Esophagus squamous epithelium (tissue), 5 donors: ENCODE results near the gene TMEM116. TPM values are rescaled to one million over a fixed set of nuclear protein-coding genes. Genes with fewer than 3 reads are reported as not detected.

ENCODE experiments used
- DNase-seq: peaks from one replicate; lab custom pipeline; 2025; lab: John Stamatoyannopoulos, UW
- H3K27ac ChIP-seq, 4 donors: fragments of 200-600 bp; sonication (generic); one replicate each; pipeline ENCODE4 v1.5.1; 2016 to 2019; ENCODE audit warnings: mild to moderate bottlenecking in 1 of 4
- H3K27me3 ChIP-seq, 4 donors: fragments of 200-600 bp; sonication (generic); 1 replicate in 3 of 4; 2 replicates in 1 of 4; pipeline versions ENCODE4 v1.5.1 to v1.6.0; 2017 to 2021; ENCODE audit warnings: antibody characterized with exemption in 1 of 4
- H3K36me3 ChIP-seq, 3 donors: fragments of 200-600 bp; sonication (generic); one replicate each; pipeline ENCODE4 v1.5.1; 2016 to 2019
- H3K4me1 ChIP-seq, 3 donors: fragments of 200-600 bp; sonication (generic); one replicate each; pipeline ENCODE4 v1.5.1; 2017 to 2019
- H3K4me3 ChIP-seq, 4 donors: fragments of 200-600 bp; sonication (generic); 1 replicate in 3 of 4; 2 replicates in 1 of 4; pipeline ENCODE4 v1.5.1; 2016 to 2019; ENCODE audit warnings: mild to moderate bottlenecking in 2 of 4, moderate library complexity in 1 of 4
- H3K9me3 ChIP-seq, 3 donors: fragments of 200-600 bp; sonication (generic); one replicate each; pipeline ENCODE4 v1.5.1; 2016 to 2019
- POLR2A ChIP-seq, 4 donors: fragments of 450-650 bp; IDR thresholded peaks; one replicate each; pipeline ENCODE4 v1.6.1; 2017; ENCODE audit warnings: antibody characterized with exemption in 4 of 4, mild to moderate bottlenecking in 4 of 4, moderate library complexity in 3 of 4
- WGBS, 2 donors: methylation state at CpG; one replicate each; pipeline ENCODE4 v1.1.5; 2018; 5-methylcytosine and 5-hydroxymethylcytosine counted together
- intact Hi-C: fragments of 100-400 bp; cut with DNase I; formaldehyde crosslinking; loops from one replicate; pipeline ENCODE4 v1.15.0; 2022
- total RNA-seq, 4 donors: library from RNA; depleted of rRNA; stranded (reverse); fragments of >200 nt; gene quantifications; one replicate each; pipeline ENCODE4 v1.1.0, GENCODE V29; 2016
- TF ChIP-seq, protein P1 (sequence below), 6 experiments: fragments of 450-650 bp in 4 of 6; fragments of 200-600 bp in 2 of 6; sonication (generic) in 2 of 6; IDR thresholded peaks; one replicate each; pipeline ENCODE4 v1.5.1; 2016 to 2019; ENCODE audit warnings: antibody characterized with exemption in 6 of 6, mild to moderate bottlenecking in 4 of 6, moderate library complexity in 4 of 6
- donor health status: DM: yes; HTN: yes; CAD: no.

The TMEM116 gene
- total RNA-seq, 4 donors from 2014 or later: 4.7 to 12.1 (median 9.1) TPM

DNA sequence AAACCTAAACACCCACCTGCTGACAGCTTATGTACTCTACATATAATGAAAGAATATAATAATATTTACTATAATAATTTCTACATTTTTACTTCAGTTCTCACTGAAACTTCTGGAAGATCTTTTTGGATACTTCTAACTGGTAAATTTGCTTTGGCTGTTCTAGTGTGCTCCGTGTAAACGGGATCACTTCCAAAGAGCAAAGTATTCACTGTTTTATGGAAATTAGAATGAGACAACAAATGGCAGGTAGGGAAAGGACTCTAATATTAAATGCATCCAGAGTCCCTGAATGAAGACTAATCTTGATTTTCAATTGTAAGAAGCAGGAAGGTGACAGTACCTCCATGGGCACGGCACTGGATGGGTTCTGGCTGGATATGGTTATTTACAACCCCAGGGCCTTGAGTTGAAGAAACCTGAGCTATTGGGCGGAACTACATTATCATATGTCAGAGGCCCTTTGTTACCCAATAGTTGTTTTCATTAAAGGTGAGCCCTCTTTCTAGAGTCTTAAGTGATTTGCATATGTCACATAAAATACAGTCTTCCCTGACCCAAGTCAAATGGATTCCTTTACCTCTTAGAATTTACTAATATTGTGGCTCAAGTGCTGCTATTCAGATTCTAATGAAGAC lies 10.9 kb upstream of the TMEM116 start:
- Histone ChIP-seq H3K36me3 (peaks cover 11 to 90% (median 27%) of the 10 kb centered on the region in 3 donors), H3K4me3 (no peak overlapping the region), H3K27me3 (no peaks in the 10 kb centered on the region), H3K4me1 (peaks cover 0 to 9% (median 0%) of the 10 kb centered on the region in 3 donors), H3K27ac (no peak overlapping the region), H3K9me3 (no peaks in the 10 kb centered on the region)
- intact Hi-C loops: no loop called here
- TF ChIP-seq POLR2A (IDR thresholded peaks at IDR 0.05): no peak
- TF ChIP-seq, protein P1, sequence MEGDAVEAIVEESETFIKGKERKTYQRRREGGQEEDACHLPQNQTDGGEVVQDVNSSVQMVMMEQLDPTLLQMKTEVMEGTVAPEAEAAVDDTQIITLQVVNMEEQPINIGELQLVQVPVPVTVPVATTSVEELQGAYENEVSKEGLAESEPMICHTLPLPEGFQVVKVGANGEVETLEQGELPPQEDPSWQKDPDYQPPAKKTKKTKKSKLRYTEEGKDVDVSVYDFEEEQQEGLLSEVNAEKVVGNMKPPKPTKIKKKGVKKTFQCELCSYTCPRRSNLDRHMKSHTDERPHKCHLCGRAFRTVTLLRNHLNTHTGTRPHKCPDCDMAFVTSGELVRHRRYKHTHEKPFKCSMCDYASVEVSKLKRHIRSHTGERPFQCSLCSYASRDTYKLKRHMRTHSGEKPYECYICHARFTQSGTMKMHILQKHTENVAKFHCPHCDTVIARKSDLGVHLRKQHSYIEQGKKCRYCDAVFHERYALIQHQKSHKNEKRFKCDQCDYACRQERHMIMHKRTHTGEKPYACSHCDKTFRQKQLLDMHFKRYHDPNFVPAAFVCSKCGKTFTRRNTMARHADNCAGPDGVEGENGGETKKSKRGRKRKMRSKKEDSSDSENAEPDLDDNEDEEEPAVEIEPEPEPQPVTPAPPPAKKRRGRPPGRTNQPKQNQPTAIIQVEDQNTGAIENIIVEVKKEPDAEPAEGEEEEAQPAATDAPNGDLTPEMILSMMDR (IDR thresholded peaks at IDR 0.05): no peak
- WGBS, 2 donors: 63 to 77% methylated on average over 3 to 4 of the region's 4 CpGs
- DNase-seq: no peak

DNA sequence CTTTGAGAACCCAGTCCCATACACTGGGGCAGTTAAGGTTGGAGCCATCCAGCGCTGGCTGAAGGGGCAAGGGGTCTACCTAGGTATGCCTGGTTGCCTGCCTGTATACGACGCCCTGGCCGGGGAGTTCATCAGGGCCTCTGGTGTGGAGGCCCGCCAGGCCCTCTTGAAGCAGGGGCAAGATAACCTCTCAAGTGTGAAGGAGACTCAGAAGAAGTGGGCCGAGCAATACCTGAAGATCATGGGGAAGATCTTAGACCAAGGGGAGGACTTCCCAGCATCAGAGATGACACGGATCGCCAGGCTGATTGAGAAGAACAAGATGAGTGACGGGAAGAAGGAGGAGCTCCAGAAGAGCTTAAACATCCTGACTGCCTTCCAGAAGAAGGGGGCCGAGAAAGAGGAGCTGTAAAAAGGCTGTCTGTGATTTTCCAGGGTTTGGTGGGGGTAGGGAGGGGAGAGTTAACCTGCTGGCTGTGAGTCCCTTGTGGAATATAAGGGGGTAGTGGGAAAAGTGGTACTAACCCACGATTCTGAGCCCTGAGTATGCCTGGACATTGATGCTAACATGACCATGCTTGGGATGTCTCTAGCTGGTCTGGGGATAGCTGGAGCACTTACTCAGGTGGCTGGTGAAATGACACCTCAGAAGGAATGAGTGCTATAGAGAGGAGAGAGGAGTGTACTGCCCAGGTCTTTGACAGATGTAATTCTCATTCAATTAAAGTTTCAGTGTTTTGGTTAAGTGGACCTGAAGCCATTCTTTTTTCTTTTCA lies 9.5 kb upstream of the TMEM116 start:
- no peak for TF ChIP-seq POLR2A (IDR thresholded peaks at IDR 0.05)
- TF ChIP-seq, protein P1 (IDR thresholded peaks at IDR 0.05): no peak

DNA sequence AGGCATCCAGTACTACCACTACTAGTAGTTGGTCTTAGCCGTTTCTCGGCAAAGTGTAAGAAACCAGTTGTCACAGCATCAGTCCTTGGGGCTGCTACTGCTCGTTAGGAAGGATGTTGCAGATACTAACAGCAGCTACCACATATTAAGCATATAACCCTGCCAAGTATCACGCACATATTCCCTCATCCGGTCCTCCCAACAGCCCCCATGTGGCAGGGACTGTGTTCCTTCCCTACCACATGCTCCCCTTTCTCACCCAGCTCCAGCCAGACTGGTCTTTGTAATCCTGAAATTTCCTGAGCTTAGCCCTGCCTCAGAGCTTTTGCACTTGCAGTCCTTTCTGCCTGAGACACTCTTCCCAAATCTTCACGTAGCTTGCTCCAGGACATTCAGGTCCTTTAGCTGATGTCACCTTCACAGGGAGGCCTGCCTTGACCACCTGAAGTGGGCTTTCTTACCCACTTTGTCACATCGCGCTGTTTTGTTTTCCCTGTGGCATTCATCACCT lies 8.0 kb upstream of the TMEM116 start:
- peaks cover 11 to 89% (median 23%) of the 10 kb centered on the region in 3 donors for H3K36me3 ChIP-seq
- H3K9me3 ChIP-seq: no peaks in the 10 kb centered on the region
- no peaks in the 10 kb centered on the region for H3K27me3 ChIP-seq
- no peak overlapping the region for H3K27ac ChIP-seq
- DNase-seq: no peak
- no peak overlapping the region for H3K4me3 ChIP-seq
- intact Hi-C loops: no loop called here
- 82 to 96% methylated on average over 7 to 8 of the region's 8 CpGs for WGBS, 2 donors
- no peak for TF ChIP-seq POLR2A (IDR thresholded peaks at IDR 0.05)
- TF ChIP-seq, protein P1 (IDR thresholded peaks at IDR 0.05): no peak
- H3K4me1 ChIP-seq: peaks cover 0 to 23% (median 4%) of the 10 kb centered on the region in 3 donors

More for the DNA sequence above, 9.5 kb upstream of the TMEM116 start:
- H3K4me1 ChIP-seq: peaks cover 0 to 15% (median under 1%) of the 10 kb centered on the region in 3 donors
- 75 to 91% methylated on average over 6 to 11 of the region's 11 CpGs for WGBS, 2 donors
- H3K27me3 ChIP-seq: no peaks in the 10 kb centered on the region
- H3K9me3 ChIP-seq: no peaks in the 10 kb centered on the region
- DNase-seq: no peak
- intact Hi-C loops: no loop called here
- peaks cover 11 to 86% (median 23%) of the 10 kb centered on the region in 3 donors for H3K36me3 ChIP-seq
- no peak overlapping the region for H3K4me3 ChIP-seq
- H3K27ac ChIP-seq: no peak overlapping the region

DNA sequence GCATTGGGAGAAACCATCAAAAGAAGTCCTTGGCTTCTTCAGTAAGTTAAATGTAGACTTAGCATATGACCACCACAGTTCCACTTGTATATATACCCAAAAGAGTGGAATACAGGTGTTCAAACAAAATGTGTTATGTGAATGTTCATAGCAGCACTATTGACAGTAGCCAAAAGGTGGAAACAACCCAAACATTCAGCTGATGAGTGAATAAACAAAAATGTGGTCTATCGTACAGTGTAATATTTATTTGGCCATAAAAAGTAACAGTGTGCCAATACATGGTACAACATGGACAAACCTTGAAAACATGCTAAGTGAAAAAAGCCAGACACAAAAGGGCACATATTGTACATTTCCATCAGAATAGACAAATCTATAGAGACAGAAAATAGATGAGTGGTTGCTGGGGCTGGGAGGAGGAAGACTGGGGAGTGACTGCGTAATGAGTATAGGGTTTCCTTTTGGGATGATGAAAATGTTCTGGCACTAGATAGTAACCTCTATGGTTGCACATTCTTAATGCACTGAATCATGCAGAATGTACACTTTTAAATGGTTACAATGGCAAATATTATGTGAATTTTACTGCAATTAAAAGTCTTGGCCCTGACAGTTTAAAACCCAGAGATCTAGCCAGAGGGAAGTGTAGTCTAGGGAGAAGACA lies 5.7 kb upstream of the TMEM116 start:
- DNase-seq: no peak
- Histone ChIP-seq H3K27ac (no peak overlapping the region), H3K36me3 (peaks cover 11 to 73% (median 23%) of the 10 kb centered on the region in 3 donors), H3K4me1 (peaks cover 11 to 42% (median 18%) of the 10 kb centered on the region in 3 donors), H3K27me3 (no peaks in the 10 kb centered on the region), H3K9me3 (no peaks in the 10 kb centered on the region), H3K4me3 (no peak overlapping the region)
- 59 to 78% methylated on average over 2 of the region's 2 CpGs for WGBS, 2 donors
- TF ChIP-seq, protein P1 (IDR thresholded peaks at IDR 0.05): no peak
- no peak for TF ChIP-seq POLR2A (IDR thresholded peaks at IDR 0.05)
- intact Hi-C loops: no loop called here
